Iris pigment epithelial cell (primary cell): ENCODE measurements around the gene ZCCHC24.

Experiments
- DNase-seq: peaks from one replicate; pipeline ENCODE4 v3.0.0-alpha.2; 2011; ENCODE audit warnings: low read depth

ZCCHC24 gene

GRCh38 chr10:79445977-79446757 is 743 bp upstream of the ZCCHC24 start:
- no peak for DNase-seq

- peak; percentile 65 for DNase-seq
These were observed 965 bp downstream of the ZCCHC24 start for GRCh38 chr10:79444199-79445119.

- DNase-seq: peak; percentile 47
These were observed 1.9 kb downstream of the ZCCHC24 start for GRCh38 chr10:79443338-79444198.

GRCh38 chr10:79442171-79443040 is 3.0 kb downstream of the ZCCHC24 start:
- no peak for DNase-seq

- no peak for DNase-seq
These were observed 4.0 kb downstream of the ZCCHC24 start for GRCh38 chr10:79441433-79441832.

GRCh38 chr10:79440281-79440680 is 5.1 kb downstream of the ZCCHC24 start:
- DNase-seq: no peak

- no peak for DNase-seq
These were observed 6.7 kb downstream of the ZCCHC24 start for GRCh38 chr10:79438699-79439085.

GRCh38 chr10:79438021-79438698 is 7.3 kb downstream of the ZCCHC24 start:
- DNase-seq: no peak

GRCh38 chr10:79437111-79437814 is 8.2 kb downstream of the ZCCHC24 start:
- no peak for DNase-seq

GRCh38 chr10:79436850-79437103 is 8.6 kb downstream of the ZCCHC24 start:
- no peak for DNase-seq

GRCh38 chr10:79436066-79436849 is 9.2 kb downstream of the ZCCHC24 start:
- no peak for DNase-seq

GRCh38 chr10:79435271-79436065 is 10.0 kb downstream of the ZCCHC24 start:
- peak; percentile 53 for DNase-seq

GRCh38 chr10:79434821-79435251 is 10.6 kb downstream of the ZCCHC24 start:
- peak; percentile 92 for DNase-seq

- DNase-seq: peak; percentile 64
These were observed 11.2 kb downstream of the ZCCHC24 start for GRCh38 chr10:79434223-79434687.

- DNase-seq: no peak
These were observed 11.9 kb downstream of the ZCCHC24 start for GRCh38 chr10:79433324-79434222.

- DNase-seq: no peak
These were observed 13.3 kb downstream of the ZCCHC24 start for GRCh38 chr10:79431891-79432831.
